Measurements from ENCODE around the gene DOCK11.

DNA sequence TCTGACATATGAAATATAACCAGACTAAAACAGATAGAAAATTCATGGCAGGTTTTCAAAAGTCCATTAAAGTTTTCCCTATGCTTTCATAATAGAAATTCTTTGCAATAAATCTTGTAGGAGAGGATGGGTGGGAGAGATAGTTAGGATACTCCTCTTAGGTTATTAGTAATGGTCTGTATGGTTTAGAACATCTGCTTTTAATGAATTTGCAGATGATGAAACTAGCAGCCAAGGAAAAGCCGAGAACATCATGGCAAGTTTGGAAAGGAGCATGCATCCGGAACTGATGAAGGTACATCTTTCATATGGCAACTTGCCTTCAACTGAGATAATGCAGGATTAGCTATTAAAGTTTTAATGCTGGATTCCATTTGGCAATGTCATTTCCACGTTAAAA, 70.7 kb downstream of the DOCK11 start:
- no peak for TF ChIP-seq FOXM1 (IDR thresholded peaks at IDR 0.05; ENCODE audit: borderline replicate concordance)
- TF ChIP-seq FOXK2 (IDR thresholded peaks at IDR 0.05), result no peak
- TF ChIP-seq NFRKB (IDR thresholded peaks at IDR 0.05), result no peak
- no peak for TF ChIP-seq ELF4 (IDR thresholded peaks at IDR 0.05)
- TF ChIP-seq, protein P1, sequence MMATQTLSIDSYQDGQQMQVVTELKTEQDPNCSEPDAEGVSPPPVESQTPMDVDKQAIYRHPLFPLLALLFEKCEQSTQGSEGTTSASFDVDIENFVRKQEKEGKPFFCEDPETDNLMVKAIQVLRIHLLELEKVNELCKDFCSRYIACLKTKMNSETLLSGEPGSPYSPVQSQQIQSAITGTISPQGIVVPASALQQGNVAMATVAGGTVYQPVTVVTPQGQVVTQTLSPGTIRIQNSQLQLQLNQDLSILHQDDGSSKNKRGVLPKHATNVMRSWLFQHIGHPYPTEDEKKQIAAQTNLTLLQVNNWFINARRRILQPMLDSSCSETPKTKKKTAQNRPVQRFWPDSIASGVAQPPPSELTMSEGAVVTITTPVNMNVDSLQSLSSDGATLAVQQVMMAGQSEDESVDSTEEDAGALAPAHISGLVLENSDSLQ (IDR thresholded peaks at IDR 0.05), result no peak
- TF ChIP-seq ARNT (IDR thresholded peaks at IDR 0.05), result no peak
- TF ChIP-seq SP1 (IDR thresholded peaks at IDR 0.05), result no peak
- no peak for TF ChIP-seq BHLHE40 (IDR thresholded peaks at IDR 0.05; ENCODE audit: borderline replicate concordance)
- no peak for TF ChIP-seq LEF1 (IDR thresholded peaks at IDR 0.05; ENCODE audit: borderline replicate concordance)
- TF ChIP-seq HDGF (IDR thresholded peaks at IDR 0.05; ENCODE audit: borderline replicate concordance), result no peak
- no peak for TF ChIP-seq TARDBP (IDR thresholded peaks at IDR 0.05)

All from HEK293T (cell line).